Activated CD4-positive, alpha-beta memory T cell treated with anti-CD3 and anti-CD28 coated beads for 36 hours (primary cell): ENCODE data around the gene SHLD3. TPM values are rescaled to one million over a fixed set of nuclear protein-coding genes. Genes with fewer than 3 reads are reported as not detected.
A peak's percentile ranks its signal among the peaks of the same experiment; 100 is the strongest.
"Not testable (repeated sequence)": the region's sequence is repeated elsewhere in the genome, so short reads cannot be mapped to it uniquely, and the experiment has no call there.

Experiments used
- CTCF ChIA-PET: fragments of 350-600 bp; sonication (Branson Sonifier 250); formaldehyde crosslinking; loops from one replicate; lab custom pipeline; 2021; ENCODE audit warnings: antibody characterized with exemption, inconsistent platforms; lab: Charles Lee
- POLR2A ChIA-PET: fragments of 350-600 bp; sonication (Branson Sonifier 250); formaldehyde crosslinking; loops from one replicate; lab custom pipeline; 2021; ENCODE audit warnings: antibody characterized with exemption; lab: Charles Lee
- DNase-seq: peaks from one replicate; pipeline ENCODE4 v3.0.0-alpha.2; 2020
- H3K27ac Mint-ChIP-seq: one replicate; pipeline ENCODE4 v1.8.0; 2021; ENCODE audit warnings: mixed read lengths
- H3K27me3 Mint-ChIP-seq: one replicate; pipeline ENCODE4 v1.8.0; 2021; ENCODE audit warnings: mixed read lengths
- H3K36me3 Mint-ChIP-seq: one replicate; pipeline ENCODE4 v1.8.0; 2021; ENCODE audit warnings: mixed read lengths
- H3K4me1 Mint-ChIP-seq: one replicate; pipeline ENCODE4 v1.8.0; 2021; ENCODE audit warnings: low read depth, mixed read lengths
- H3K4me3 Mint-ChIP-seq: one replicate; pipeline ENCODE4 v1.8.0; 2021; ENCODE audit warnings: mild to moderate bottlenecking, mixed read lengths
- H3K9me3 Mint-ChIP-seq: one replicate; pipeline ENCODE4 v1.8.0; 2021; ENCODE audit warnings: mixed read lengths
- intact Hi-C: fragments of 100-400 bp; cut with micrococcal nuclease; formaldehyde crosslinking; loops from one replicate; pipeline ENCODE4 v1.15.1; 2023
- total RNA-seq, 2 experiments: library from RNA; stranded (reverse); gene quantifications; one replicate each; pipeline ENCODE4 v1.2.3, GENCODE V29; 2021

The SHLD3 gene
- total RNA-seq, 2 experiments from 2014 or later = 2.6 to 3.1 TPM

GRCh38 chr5:65630981-65631380 is 6.2 kb downstream of the SHLD3 start:
- Mint-ChIP-seq H3K9me3 (no peaks in the 10 kb centered on the region), H3K4me1 (peaks cover 21% of the 10 kb centered on the region), H3K27ac (no peak overlapping the region), H3K4me3 (no peak overlapping the region), H3K36me3 (peaks cover 6% of the 10 kb centered on the region), H3K27me3 (no peaks in the 10 kb centered on the region)
- intact Hi-C loops = no loop called here
- DNase-seq = no peak
- ChIA-PET POLR2A (no interaction called here), CTCF (interaction anchor here (0.5 kb wide), 1 partner anchor 411 kb away, joined by 3 read pairs; no protein-coding TSS in a partner anchor)

- no peak for DNase-seq
These were observed 15.4 kb downstream of the SHLD3 start for GRCh38 chr5:65640240-65640639.

GRCh38 chr5:65646938-65647337 is 22.1 kb downstream of the SHLD3 start:
- Mint-ChIP-seq H3K27ac (no peak overlapping the region), H3K4me1 (no peaks in the 10 kb centered on the region), H3K9me3 (no peaks in the 10 kb centered on the region), H3K4me3 (no peak overlapping the region), H3K27me3 (no peaks in the 10 kb centered on the region), H3K36me3 (peaks cover 10% of the 10 kb centered on the region)
- intact Hi-C loops = no loop called here
- no peak for DNase-seq
- ChIA-PET POLR2A (no interaction called here), CTCF (no interaction called here)

More at GRCh38 chr5:65640240-65640639, 15.4 kb downstream of the SHLD3 start:
- Mint-ChIP-seq H3K4me1 (no peaks in the 10 kb centered on the region), H3K36me3 (peaks cover 20% of the 10 kb centered on the region), H3K4me3 (no peak overlapping the region), H3K27me3 (no peaks in the 10 kb centered on the region), H3K9me3 (no peaks in the 10 kb centered on the region), H3K27ac (no peak overlapping the region)
- POLR2A ChIA-PET = no interaction called here
- CTCF ChIA-PET = no interaction called here
- intact Hi-C loops = no loop called here

- Mint-ChIP-seq H3K27ac (no peak overlapping the region), H3K4me3 (no peak overlapping the region), H3K9me3 (no peaks in the 10 kb centered on the region), H3K27me3 (no peaks in the 10 kb centered on the region), H3K4me1 (no peaks in the 10 kb centered on the region), H3K36me3 (peaks cover 10% of the 10 kb centered on the region)
- DNase-seq = no peak
- ChIA-PET CTCF (no interaction called here), POLR2A (no interaction called here)
- intact Hi-C loops = no loop called here
These were observed 23.1 kb downstream of the SHLD3 start for GRCh38 chr5:65647941-65648340.

GRCh38 chr5:65651144-65651543 is 26.3 kb downstream of the SHLD3 start:
- no peak for DNase-seq
- H3K36me3 Mint-ChIP-seq = peaks cover 13% of the 10 kb centered on the region
- ChIA-PET POLR2A (no interaction called here), CTCF (no interaction called here)
- no peak overlapping the region for H3K27ac Mint-ChIP-seq
- H3K4me3 Mint-ChIP-seq = no peak overlapping the region
- intact Hi-C loops = no loop called here
- H3K9me3 Mint-ChIP-seq = no peaks in the 10 kb centered on the region
- no peaks in the 10 kb centered on the region for H3K4me1 Mint-ChIP-seq
- no peaks in the 10 kb centered on the region for H3K27me3 Mint-ChIP-seq

- no peak overlapping the region for H3K4me3 Mint-ChIP-seq
These were observed 29.9 kb downstream of the SHLD3 start for GRCh38 chr5:65654713-65655112.

GRCh38 chr5:65663804-65664521 is 39.1 kb downstream of the SHLD3 start:
- Mint-ChIP-seq H3K36me3 (peaks cover 6% of the 10 kb centered on the region), H3K9me3 (no peaks in the 10 kb centered on the region), H3K4me1 (no peaks in the 10 kb centered on the region), H3K27ac (peak overlapping the region; percentile 42), H3K27me3 (no peaks in the 10 kb centered on the region), H3K4me3 (no peak overlapping the region)
- intact Hi-C loops = no loop called here
- POLR2A ChIA-PET = interaction anchor here (1.4 kb wide), 1 partner anchor 12 kb away, joined by 4 read pairs; no protein-coding TSS in a partner anchor
- DNase-seq = no peak
- CTCF ChIA-PET = no interaction called here

More at GRCh38 chr5:65654713-65655112, 29.9 kb downstream of the SHLD3 start:
- Mint-ChIP-seq H3K27me3 (no peaks in the 10 kb centered on the region), H3K4me1 (no peaks in the 10 kb centered on the region), H3K27ac (no peak overlapping the region), H3K36me3 (peaks cover 10% of the 10 kb centered on the region), H3K9me3 (no peaks in the 10 kb centered on the region)
- DNase-seq = no peak
- ChIA-PET POLR2A (no interaction called here), CTCF (no interaction called here)
- intact Hi-C loops = no loop called here

- H3K4me3 Mint-ChIP-seq = no peak overlapping the region
- peaks cover 4% of the 10 kb centered on the region for H3K36me3 Mint-ChIP-seq
- H3K27ac Mint-ChIP-seq = no peak overlapping the region
- no peak for DNase-seq
- no peaks in the 10 kb centered on the region for H3K27me3 Mint-ChIP-seq
- CTCF ChIA-PET = no interaction called here
- POLR2A ChIA-PET = no interaction called here
- no peaks in the 10 kb centered on the region for H3K4me1 Mint-ChIP-seq
- intact Hi-C loops = no loop called here
- H3K9me3 Mint-ChIP-seq = no peaks in the 10 kb centered on the region
These were observed 43.9 kb downstream of the SHLD3 start for GRCh38 chr5:65668696-65669095.

- Mint-ChIP-seq H3K4me3 (no peak overlapping the region), H3K27ac (peak overlapping the region; percentile 5), H3K9me3 (no peaks in the 10 kb centered on the region), H3K27me3 (no peaks in the 10 kb centered on the region), H3K4me1 (peaks cover 27% of the 10 kb centered on the region), H3K36me3 (peaks cover 27% of the 10 kb centered on the region)
- ChIA-PET POLR2A (no interaction called here), CTCF (no interaction called here)
- DNase-seq = no peak
- intact Hi-C loops = no loop called here
These were observed 48.0 kb downstream of the SHLD3 start for GRCh38 chr5:65672796-65673195.

GRCh38 chr5:65674749-65675148 is 49.9 kb downstream of the SHLD3 start:
- Mint-ChIP-seq H3K36me3 (peaks cover 41% of the 10 kb centered on the region), H3K27me3 (no peaks in the 10 kb centered on the region), H3K9me3 (no peaks in the 10 kb centered on the region), H3K27ac (no peak overlapping the region), H3K4me1 (peaks cover 38% of the 10 kb centered on the region), H3K4me3 (no peak overlapping the region)
- POLR2A ChIA-PET = no interaction called here
- no peak for DNase-seq
- CTCF ChIA-PET = no interaction called here
- intact Hi-C loops = no loop called here

- intact Hi-C loops, CTCF ChIA-PET, H3K9me3 Mint-ChIP-seq, H3K4me3 Mint-ChIP-seq, H3K27me3 Mint-ChIP-seq, DNase-seq: not testable (repeated sequence)
- H3K4me1 Mint-ChIP-seq = peaks cover 42% of the 10 kb centered on the region
- H3K36me3 Mint-ChIP-seq = peaks cover 48% of the 10 kb centered on the region
- POLR2A ChIA-PET = interaction anchor here (0.6 to 1.3 kb wide), 2 partner anchors 11 to 120 kb away, joined by 4 read pairs; no protein-coding TSS in a partner anchor
- H3K27ac Mint-ChIP-seq = peak overlapping the region; percentile 20
These were observed 51.2 kb downstream of the SHLD3 start for GRCh38 chr5:65676056-65676455.
